Central memory CD8-positive, alpha-beta T cell (primary cell): ENCODE results near the gene CELA1.

Experiments used
- ATAC-seq: fragments of 150-1000 bp; cut with Tn5 transposase; replicated peaks from 2 replicates; pipeline ENCODE4 v1.10.0; 2022; ENCODE audit warnings: mild to moderate bottlenecking, moderate FRiP score, moderate number of reproducible peaks; ENCODE audit not compliant: poor library complexity, severe bottlenecking; ENCODE audit errors: extremely low read depth
- DNase-seq, 2 donors: peaks; one replicate each; pipeline ENCODE4 v3.0.0; 2021; ENCODE audit warnings: low spot score in 2 of 2
- H3K27ac Mint-ChIP-seq: one replicate; pipeline ENCODE4 v1.8.0; 2022; ENCODE audit warnings: low read depth, mild to moderate bottlenecking, moderate library complexity, mixed read lengths
- H3K27me3 Mint-ChIP-seq: one replicate; pipeline ENCODE4 v1.8.0; 2022; ENCODE audit warnings: mixed read lengths
- H3K36me3 Mint-ChIP-seq: one replicate; pipeline ENCODE4 v1.8.0; 2022; ENCODE audit warnings: mild to moderate bottlenecking, moderate library complexity, mixed read lengths; ENCODE audit not compliant: insufficient read depth
- H3K4me1 Mint-ChIP-seq: one replicate; pipeline ENCODE4 v1.8.0; 2022; ENCODE audit warnings: mixed read lengths
- H3K4me3 Mint-ChIP-seq: one replicate; pipeline ENCODE4 v1.8.0; 2022; ENCODE audit warnings: mild to moderate bottlenecking, moderate library complexity, mixed read lengths
- H3K9me3 Mint-ChIP-seq: one replicate; pipeline ENCODE4 v1.8.0; 2022; ENCODE audit warnings: mixed read lengths

The CELA1 gene

DNA sequence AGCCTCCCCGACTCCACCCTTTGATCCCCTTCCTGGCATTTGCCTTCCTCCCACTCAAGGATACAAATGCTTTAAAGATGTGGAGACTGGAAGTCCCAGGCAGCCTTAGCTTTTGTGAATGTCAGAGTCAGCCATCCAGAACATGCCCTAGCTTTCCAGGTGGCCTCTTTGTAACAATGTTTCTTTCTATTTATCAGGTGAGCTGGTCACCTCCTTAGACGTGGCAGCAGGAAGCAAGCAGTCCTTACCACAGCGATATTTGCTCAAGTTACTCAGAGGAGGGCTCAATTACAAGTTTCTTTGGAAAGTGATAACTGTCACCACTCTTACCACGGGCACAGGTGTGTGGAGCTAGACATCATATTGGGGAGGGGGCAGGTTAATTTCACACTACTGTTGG lies 39.9 kb upstream of the CELA1 start:
- Mint-ChIP-seq H3K4me3 (no peak overlapping the region), H3K27me3 (no peaks in the 10 kb centered on the region), H3K27ac (no peak overlapping the region), H3K9me3 (no peaks in the 10 kb centered on the region), H3K4me1 (peaks cover 68% of the 10 kb centered on the region), H3K36me3 (peaks cover 6% of the 10 kb centered on the region)
- DNase-seq, result no peak
- no peak for ATAC-seq

DNA sequence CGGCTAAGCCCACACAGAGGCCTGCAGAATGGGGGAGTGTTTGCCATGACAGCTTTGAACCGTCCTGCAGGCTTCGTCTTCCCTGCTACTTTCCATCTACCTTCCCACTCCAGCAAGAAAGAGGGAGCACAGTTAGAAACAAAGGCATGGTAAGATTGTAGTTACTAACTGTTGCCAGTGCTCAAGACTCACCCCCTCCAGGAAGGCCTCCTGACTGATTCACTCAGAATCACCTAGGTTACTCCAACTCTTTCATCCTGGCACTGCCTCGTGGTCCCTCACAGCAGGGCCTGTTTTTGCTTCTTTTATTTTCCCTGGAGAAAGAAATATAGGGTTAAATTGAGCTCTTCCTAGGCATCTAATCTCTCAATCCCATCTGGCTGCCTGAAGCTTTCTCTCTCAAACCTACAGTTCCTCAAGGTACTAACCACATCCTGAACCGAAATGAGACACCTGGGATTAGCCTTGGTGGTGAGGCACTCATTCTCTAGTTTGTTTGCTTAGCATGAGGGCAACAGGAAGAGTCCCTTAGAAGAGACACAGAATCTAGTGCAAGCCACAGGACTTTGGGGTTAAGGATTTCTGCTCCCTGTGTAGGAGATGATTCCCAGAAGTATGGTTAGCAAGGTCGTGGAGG lies 36.9 kb upstream of the CELA1 start:
- no peak overlapping the region for H3K27ac Mint-ChIP-seq
- no peaks in the 10 kb centered on the region for H3K27me3 Mint-ChIP-seq
- no peak overlapping the region for H3K4me3 Mint-ChIP-seq
- no peak for DNase-seq
- no peaks in the 10 kb centered on the region for H3K9me3 Mint-ChIP-seq
- ATAC-seq, result no peak
- H3K4me1 Mint-ChIP-seq, result peaks cover 40% of the 10 kb centered on the region
- H3K36me3 Mint-ChIP-seq, result peaks cover 10% of the 10 kb centered on the region

DNA sequence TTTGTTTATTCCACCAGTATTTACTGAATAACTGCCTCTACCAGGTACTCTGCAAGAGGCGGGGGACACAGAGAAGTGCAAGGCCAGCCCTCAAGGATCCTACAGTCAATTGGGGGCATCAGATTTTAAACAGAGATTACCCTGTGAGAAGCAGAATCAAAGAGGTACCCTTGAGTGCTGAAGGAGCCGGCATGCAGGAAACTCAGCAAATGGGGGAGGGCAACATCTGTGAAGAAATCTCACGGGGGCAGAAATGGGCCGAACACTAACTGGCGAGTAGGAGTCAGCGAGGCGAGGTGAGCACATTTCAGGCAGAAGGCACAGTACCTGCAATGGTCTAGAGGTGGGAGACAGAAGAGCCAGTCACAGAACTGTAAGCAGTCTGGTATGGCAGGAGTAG lies 35.7 kb upstream of the CELA1 start:
- Mint-ChIP-seq H3K4me1 (peaks cover 37% of the 10 kb centered on the region), H3K4me3 (no peak overlapping the region), H3K27ac (no peak overlapping the region), H3K27me3 (no peaks in the 10 kb centered on the region), H3K9me3 (no peaks in the 10 kb centered on the region), H3K36me3 (peaks cover 20% of the 10 kb centered on the region)
- ATAC-seq, result no peak
- DNase-seq, result no peak

DNA sequence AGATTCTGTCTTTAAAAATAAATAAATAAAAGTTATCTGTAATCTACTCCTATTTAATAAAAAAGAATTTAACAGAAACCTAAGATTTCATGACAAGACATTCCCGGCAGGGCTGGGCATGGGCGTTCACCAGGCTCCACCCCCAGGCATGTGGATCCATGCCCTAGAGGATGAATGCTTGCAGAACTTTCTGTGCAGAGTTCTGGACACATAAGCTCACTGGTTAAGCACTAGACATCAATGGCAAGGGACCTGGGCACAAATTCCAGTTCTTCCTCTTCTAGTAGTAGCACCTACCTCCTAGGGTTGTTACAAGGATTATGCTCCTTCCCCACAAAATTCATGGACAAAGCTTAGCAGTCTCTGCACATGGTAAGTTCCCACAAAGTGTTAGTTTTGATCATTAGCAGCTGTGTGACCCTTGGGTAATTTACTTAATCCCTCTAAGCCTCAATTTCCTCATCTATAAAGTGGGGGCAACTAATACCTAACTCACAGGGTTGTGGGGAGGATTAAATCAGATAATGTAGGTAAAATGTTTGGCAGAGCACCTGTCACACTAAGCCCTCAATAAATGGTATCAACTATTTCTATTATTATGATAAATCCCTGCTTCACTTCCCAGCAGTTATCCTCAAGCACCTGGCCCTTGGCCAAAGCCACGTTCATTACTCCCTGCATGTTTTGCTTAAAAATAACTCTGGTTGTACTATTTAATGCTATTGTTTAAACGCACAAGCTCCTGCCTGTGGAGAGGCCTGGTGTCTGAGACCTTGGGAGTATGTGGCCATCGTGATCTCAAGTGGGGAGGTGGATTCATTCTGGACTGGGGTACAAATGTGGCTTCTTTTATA lies 35.0 kb upstream of the CELA1 start:
- no peak overlapping the region for H3K27ac Mint-ChIP-seq
- H3K4me1 Mint-ChIP-seq, result peaks cover 37% of the 10 kb centered on the region
- no peaks in the 10 kb centered on the region for H3K9me3 Mint-ChIP-seq
- H3K36me3 Mint-ChIP-seq, result peaks cover 21% of the 10 kb centered on the region
- DNase-seq (no peak), ATAC-seq (no peak)
- no peak overlapping the region for H3K4me3 Mint-ChIP-seq
- no peaks in the 10 kb centered on the region for H3K27me3 Mint-ChIP-seq

DNA sequence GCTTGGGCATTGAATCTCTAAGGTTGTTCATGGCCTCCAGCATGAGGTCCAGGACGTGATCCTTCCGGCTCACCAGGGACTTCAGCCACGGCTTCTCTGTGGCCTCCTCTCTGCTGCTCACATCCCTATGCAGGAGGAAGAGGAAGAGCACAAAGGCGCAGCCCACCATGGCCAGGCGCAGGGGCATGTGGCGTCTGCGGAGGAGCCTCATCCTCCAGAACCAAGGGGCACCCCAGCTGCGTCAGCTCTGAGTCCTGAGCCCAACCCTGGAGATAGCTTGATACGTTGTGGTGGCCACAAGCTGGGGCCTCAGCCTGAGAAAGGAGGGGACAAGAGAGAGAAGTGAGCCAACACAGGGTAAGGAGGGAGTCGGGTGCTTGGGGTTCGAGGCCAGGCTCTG lies 33.1 kb upstream of the CELA1 start:
- peaks cover 26% of the 10 kb centered on the region for H3K36me3 Mint-ChIP-seq
- peaks cover 32% of the 10 kb centered on the region for H3K4me1 Mint-ChIP-seq
- H3K27me3 Mint-ChIP-seq, result no peaks in the 10 kb centered on the region
- DNase-seq (no peak), ATAC-seq (no peak)
- H3K27ac Mint-ChIP-seq, result no peak overlapping the region
- no peaks in the 10 kb centered on the region for H3K9me3 Mint-ChIP-seq
- H3K4me3 Mint-ChIP-seq, result no peak overlapping the region

DNA sequence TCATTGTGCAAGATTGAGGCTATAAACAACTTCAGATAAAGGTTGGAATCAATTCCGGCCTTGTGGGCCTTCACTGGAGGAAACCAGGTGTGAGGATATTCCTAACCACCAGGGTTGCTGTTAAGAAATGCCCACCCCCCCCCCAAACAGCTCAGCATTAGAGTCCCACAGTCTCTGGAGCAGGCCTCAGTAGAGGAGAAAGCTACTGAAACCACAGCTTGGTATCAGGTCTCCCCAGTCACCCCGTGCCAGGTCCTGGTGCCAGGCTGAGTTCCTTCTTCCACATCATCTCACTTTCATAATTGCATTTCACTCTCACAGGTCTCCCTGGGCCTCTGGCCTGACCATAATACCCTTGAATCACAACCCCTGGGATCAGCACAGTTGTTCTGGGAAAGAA lies 32.3 kb upstream of the CELA1 start:
- Mint-ChIP-seq H3K4me3 (no peak overlapping the region), H3K36me3 (peaks cover 24% of the 10 kb centered on the region), H3K4me1 (peaks cover 27% of the 10 kb centered on the region), H3K27ac (no peak overlapping the region), H3K27me3 (no peaks in the 10 kb centered on the region), H3K9me3 (no peaks in the 10 kb centered on the region)
- DNase-seq (no peak), ATAC-seq (no peak)

DNA sequence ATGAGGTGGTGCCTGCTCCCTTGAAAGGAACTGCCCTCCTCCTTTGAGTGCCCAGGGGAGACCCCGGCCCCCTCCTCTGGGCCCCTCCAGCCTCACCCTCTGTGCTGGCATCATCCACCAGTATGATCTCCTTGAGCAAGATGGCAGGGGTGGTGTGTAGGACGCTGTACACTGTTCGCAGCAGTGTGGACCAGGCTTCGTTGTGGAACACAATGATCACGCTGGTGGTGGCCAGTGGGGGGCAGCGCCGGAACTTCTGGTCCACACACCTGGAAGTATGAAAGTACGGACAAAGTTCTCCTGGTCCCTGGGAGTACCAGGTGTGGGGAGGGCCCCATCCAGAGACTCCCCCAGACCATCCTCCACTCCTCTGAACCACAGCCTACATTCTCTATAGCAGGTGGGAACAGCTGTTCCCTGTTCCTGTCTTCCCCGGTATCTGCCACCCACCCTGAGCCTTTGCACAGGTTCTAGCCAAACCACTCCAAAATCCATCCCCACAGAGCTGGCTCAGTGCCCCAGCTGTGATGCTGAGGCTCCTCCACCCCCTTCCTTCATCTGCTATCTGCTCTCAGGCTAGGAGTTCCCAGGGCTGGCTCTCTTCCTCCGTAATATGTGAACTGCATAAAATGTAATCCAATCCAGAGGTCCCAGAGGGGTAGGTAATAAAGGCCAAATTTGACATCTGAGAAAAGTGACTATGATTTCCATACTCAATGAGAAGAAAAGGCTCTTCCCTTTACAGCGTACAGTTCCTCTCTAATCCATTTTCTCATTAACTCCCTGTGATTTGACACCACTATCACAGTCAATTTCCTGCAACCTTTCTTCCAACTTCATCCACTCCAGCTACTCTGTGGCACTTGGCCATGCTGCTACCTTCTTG lies 30.9 kb upstream of the CELA1 start:
- Mint-ChIP-seq H3K4me1 (peaks cover 17% of the 10 kb centered on the region), H3K27ac (peak overlapping the region; percentile 5), H3K9me3 (no peaks in the 10 kb centered on the region), H3K27me3 (no peaks in the 10 kb centered on the region), H3K4me3 (no peak overlapping the region), H3K36me3 (peaks cover 24% of the 10 kb centered on the region)
- ATAC-seq (no peak), DNase-seq (no peak)

DNA sequence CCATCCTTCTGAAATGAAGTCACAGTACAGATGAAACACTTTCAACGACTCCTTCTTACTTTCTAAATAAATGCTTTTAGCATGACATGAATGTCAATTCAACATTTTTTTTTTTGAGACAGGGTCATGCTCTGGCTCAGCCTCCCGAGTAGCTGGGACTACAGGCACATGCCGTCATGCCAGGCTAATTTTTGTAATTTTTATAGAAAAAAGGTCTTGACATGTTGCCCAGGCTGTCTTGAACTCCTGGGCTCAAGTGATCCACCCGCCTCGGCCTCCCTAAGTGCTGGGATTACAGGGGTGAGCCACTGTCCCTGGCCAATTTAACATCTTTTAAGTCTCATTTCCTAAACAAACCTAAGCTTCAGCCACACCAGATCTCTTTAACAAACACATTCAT lies 28.4 kb upstream of the CELA1 start:
- H3K9me3 Mint-ChIP-seq, result no peaks in the 10 kb centered on the region
- no peaks in the 10 kb centered on the region for H3K27me3 Mint-ChIP-seq
- no peak for ATAC-seq

DNA sequence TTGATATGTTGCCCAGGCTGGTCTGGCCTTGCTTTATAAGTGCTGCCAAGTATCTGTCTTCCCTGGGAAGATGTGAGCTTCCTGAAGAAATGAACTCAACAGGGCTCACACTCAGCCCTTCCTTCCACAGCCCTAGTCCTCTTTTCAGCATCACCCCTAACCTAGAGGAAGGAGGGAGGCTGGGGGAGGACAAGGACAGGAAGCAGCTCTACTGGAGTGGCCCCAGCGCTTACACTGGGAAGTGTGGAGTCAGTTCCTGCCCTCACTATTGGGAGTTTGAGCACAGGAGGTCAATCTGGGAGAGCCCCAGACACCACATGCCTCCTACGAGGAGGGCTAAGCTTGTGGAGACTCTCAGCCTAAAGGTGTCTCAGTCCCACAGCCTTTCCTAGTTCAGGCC lies 27.9 kb upstream of the CELA1 start:
- Mint-ChIP-seq H3K4me3 (no peak overlapping the region), H3K4me1 (peaks cover 28% of the 10 kb centered on the region), H3K27me3 (no peaks in the 10 kb centered on the region), H3K9me3 (no peaks in the 10 kb centered on the region), H3K27ac (no peak overlapping the region), H3K36me3 (peaks cover 30% of the 10 kb centered on the region)
- DNase-seq (no peak), ATAC-seq (no peak)

More for the DNA sequence above, 28.4 kb upstream of the CELA1 start:
- Mint-ChIP-seq H3K4me3 (no peak overlapping the region), H3K27ac (peak overlapping the region; percentile 33), H3K36me3 (peaks cover 29% of the 10 kb centered on the region), H3K4me1 (peaks cover 23% of the 10 kb centered on the region)
- no peak for DNase-seq

DNA sequence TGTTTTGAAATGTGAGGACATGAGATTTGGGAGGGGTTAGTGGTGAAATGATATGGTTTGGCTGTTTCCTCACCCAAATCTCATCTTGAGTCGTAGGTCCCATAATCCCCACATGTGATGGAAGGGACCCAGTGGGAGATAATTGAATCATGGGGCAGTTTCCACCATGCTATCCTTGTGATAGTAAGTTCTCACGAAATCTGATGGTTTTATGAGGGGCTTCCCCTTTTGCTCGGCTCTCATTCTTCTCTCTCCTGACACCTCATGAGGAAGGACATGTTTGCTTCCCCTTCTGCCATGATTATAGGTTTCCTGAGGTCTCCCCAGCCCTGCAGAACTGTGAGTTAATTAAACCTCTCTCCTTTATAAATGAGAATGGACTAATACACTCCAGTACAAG lies 26.7 kb upstream of the CELA1 start:
- no peaks in the 10 kb centered on the region for H3K9me3 Mint-ChIP-seq

DNA sequence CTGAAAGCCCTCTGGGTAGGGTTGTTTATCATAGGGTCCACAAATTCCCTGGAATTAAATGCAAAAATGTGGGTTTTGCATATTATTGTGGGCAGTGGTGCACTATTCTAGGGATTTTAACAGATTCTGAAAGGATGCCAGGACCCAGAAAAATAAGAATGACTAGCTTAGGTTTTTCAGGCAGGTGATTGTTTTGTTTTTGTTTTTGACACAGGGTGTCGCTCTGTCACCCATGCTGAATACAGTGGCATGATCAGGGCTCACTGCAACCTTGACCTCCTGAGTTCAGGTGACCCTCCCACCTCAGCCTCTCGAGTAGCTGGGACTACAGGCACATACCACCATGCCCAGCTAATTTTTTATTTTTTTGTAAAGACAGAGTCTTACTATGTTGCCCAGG lies 25.5 kb upstream of the CELA1 start:
- Mint-ChIP-seq H3K9me3 (no peaks in the 10 kb centered on the region), H3K36me3 (peaks cover 22% of the 10 kb centered on the region), H3K27me3 (no peaks in the 10 kb centered on the region), H3K4me3 (no peak overlapping the region), H3K27ac (no peak overlapping the region), H3K4me1 (peaks cover 29% of the 10 kb centered on the region)
- DNase-seq (no peak), ATAC-seq (no peak)

More for the DNA sequence above, 26.7 kb upstream of the CELA1 start:
- Mint-ChIP-seq H3K4me3 (no peak overlapping the region), H3K27me3 (no peaks in the 10 kb centered on the region), H3K27ac (no peak overlapping the region), H3K36me3 (peaks cover 31% of the 10 kb centered on the region), H3K4me1 (peaks cover 38% of the 10 kb centered on the region)
- ATAC-seq, result no peak
- no peak for DNase-seq

DNA sequence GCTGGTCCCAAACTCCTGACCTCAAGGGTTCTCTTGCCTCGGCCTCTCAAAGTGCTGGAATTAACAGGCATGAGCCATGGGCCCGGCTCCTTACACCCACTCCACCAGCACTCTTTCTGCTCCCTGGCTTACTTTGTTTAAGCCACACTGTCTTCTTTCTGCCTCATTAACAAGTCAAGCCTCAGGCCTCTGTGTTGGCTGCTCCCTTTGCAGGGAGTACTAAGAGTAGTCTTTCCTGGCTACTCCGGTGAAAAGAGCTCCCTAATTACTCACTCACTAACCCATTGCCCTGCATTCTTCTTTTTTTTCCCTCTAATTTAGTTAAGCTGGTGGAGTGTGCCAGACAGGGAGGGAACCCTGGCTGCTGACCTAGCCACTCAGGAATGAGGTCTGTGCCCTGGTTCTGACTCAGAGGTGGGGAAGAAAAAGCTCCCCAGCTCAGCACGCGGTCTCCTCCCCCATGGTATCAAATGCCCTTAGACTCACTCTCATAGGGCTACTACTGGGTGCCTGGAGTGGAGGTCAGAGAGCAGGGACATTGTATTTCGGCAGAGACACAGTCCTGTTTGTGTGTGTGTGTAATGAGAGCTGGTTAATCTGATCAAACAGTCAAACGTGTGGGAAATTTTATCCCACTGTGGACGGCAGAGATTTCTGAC lies 24.9 kb upstream of the CELA1 start:
- no peak for DNase-seq
- H3K9me3 Mint-ChIP-seq, result no peaks in the 10 kb centered on the region
- H3K27ac Mint-ChIP-seq, result peak overlapping the region; percentile 22
- H3K4me3 Mint-ChIP-seq, result no peak overlapping the region
- ATAC-seq, result no peak
- peaks cover 29% of the 10 kb centered on the region for H3K4me1 Mint-ChIP-seq
- no peaks in the 10 kb centered on the region for H3K27me3 Mint-ChIP-seq
- peaks cover 22% of the 10 kb centered on the region for H3K36me3 Mint-ChIP-seq
